ENCODE data around the gene LAMB1. TPM values are rescaled to one million over a fixed set of nuclear protein-coding genes. Genes with fewer than 3 reads are reported as not detected.

The LAMB1 gene
- total RNA-seq, 2 experiments from 2014 or later: 0.16 TPM; not detected in 1

- no peaks in the 10 kb centered on the region for H3K36me3 Mint-ChIP-seq (ENCODE audit: low read depth)
- H3K4me3 Mint-ChIP-seq: no peak overlapping the region
- CTCF ChIA-PET: no interaction called here
- no peak overlapping the region for H3K27ac Mint-ChIP-seq
- H3K27me3 Mint-ChIP-seq: peaks cover 20% of the 10 kb centered on the region
- POLR2A ChIA-PET: no interaction called here
- H3K4me1 Mint-ChIP-seq: no peaks in the 10 kb centered on the region
- DNase-seq: no peak
- no peaks in the 10 kb centered on the region for H3K9me3 Mint-ChIP-seq (ENCODE audit: low read depth)
- intact Hi-C loops (cut with DNase I, micrococcal nuclease): no loop called here
- ATAC-seq: no peak
Measured at GRCh38 chr7:107995184-107996071, 7.5 kb downstream of the LAMB1 start.

- POLR2A ChIA-PET: interaction anchor here (0.6 kb wide), 1 partner anchor 10 kb away, joined by 4 read pairs; no protein-coding TSS in a partner anchor
- Mint-ChIP-seq H3K27ac (no peak overlapping the region), H3K27me3 (peaks cover 22% of the 10 kb centered on the region)
Measured at GRCh38 chr7:107994421-107995030, 8.4 kb downstream of the LAMB1 start.

GRCh38 chr7:107993891-107994291, 9.1 kb downstream of the LAMB1 start:
- intact Hi-C loops (cut with DNase I, micrococcal nuclease): no loop called here
- no peak overlapping the region for H3K4me3 Mint-ChIP-seq
- POLR2A ChIA-PET: interaction anchor here (0.6 kb wide), 1 partner anchor 10 kb away, joined by 4 read pairs; no protein-coding TSS in a partner anchor

More at GRCh38 chr7:107994421-107995030, 8.4 kb downstream of the LAMB1 start:
- no peaks in the 10 kb centered on the region for H3K4me1 Mint-ChIP-seq
- no peaks in the 10 kb centered on the region for H3K9me3 Mint-ChIP-seq (ENCODE audit: low read depth)
- CTCF ChIA-PET: interaction anchor here (1.1 kb wide), 1 partner anchor 11 kb away, joined by 3 read pairs; no protein-coding TSS in a partner anchor
- ATAC-seq: no peak
- DNase-seq: no peak
- H3K36me3 Mint-ChIP-seq (ENCODE audit: low read depth): no peaks in the 10 kb centered on the region
- intact Hi-C loops (cut with DNase I, micrococcal nuclease): no loop called here
- no peak overlapping the region for H3K4me3 Mint-ChIP-seq

GRCh38 chr7:107989618-107990373, 13.2 kb downstream of the LAMB1 start:
- no peak for DNase-seq
- Mint-ChIP-seq H3K4me3 (no peak overlapping the region), H3K27me3 (peaks cover 26% of the 10 kb centered on the region), H3K4me1 (no peaks in the 10 kb centered on the region), H3K36me3 (ENCODE audit: low read depth) (no peaks in the 10 kb centered on the region), H3K27ac (no peak overlapping the region), H3K9me3 (ENCODE audit: low read depth) (no peaks in the 10 kb centered on the region)
- intact Hi-C loops (cut with DNase I, micrococcal nuclease): no loop called here
- ChIA-PET CTCF (interaction anchor here (0.6 kb wide), 1 partner anchor 133 kb away, joined by 3 read pairs; no protein-coding TSS in a partner anchor), POLR2A (no interaction called here)
- ATAC-seq: no peak

More at GRCh38 chr7:107993891-107994291, 9.1 kb downstream of the LAMB1 start:
- CTCF ChIA-PET: interaction anchor here (0.5 to 1.1 kb wide), 2 partner anchors 10 to 614 kb away, joined by 3 read pairs; no protein-coding TSS in a partner anchor
- Mint-ChIP-seq H3K36me3 (ENCODE audit: low read depth) (no peaks in the 10 kb centered on the region), H3K4me1 (no peaks in the 10 kb centered on the region), H3K27me3 (peaks cover 20% of the 10 kb centered on the region), H3K9me3 (ENCODE audit: low read depth) (no peaks in the 10 kb centered on the region), H3K27ac (no peak overlapping the region)
- no peak for ATAC-seq
- no peak for DNase-seq

GRCh38 chr7:107982918-107983389, 20.0 kb downstream of the LAMB1 start:
- no peaks in the 10 kb centered on the region for H3K36me3 Mint-ChIP-seq (ENCODE audit: low read depth)
- POLR2A ChIA-PET: no interaction called here
- H3K4me3 Mint-ChIP-seq: no peak overlapping the region
- DNase-seq: no peak
- intact Hi-C loops (cut with DNase I, micrococcal nuclease): no loop called here
- no peaks in the 10 kb centered on the region for H3K4me1 Mint-ChIP-seq
- H3K9me3 Mint-ChIP-seq (ENCODE audit: low read depth): no peaks in the 10 kb centered on the region
- H3K27me3 Mint-ChIP-seq: peaks cover 11% of the 10 kb centered on the region
- CTCF ChIA-PET: interaction anchor here (0.7 to 1.7 kb wide), 5 partner anchors 10 to 804 kb away, joined by 3 to 6 read pairs (median 3); no protein-coding TSS in a partner anchor
- no peak for ATAC-seq
- no peak overlapping the region for H3K27ac Mint-ChIP-seq

- no peaks in the 10 kb centered on the region for H3K4me1 Mint-ChIP-seq
- H3K4me3 Mint-ChIP-seq: no peak overlapping the region
- no peak overlapping the region for H3K27ac Mint-ChIP-seq
- DNase-seq (no peak), ATAC-seq (no peak)
- intact Hi-C loops (cut with DNase I, micrococcal nuclease): no loop called here
- ChIA-PET CTCF (interaction anchor here (0.7 to 1.7 kb wide), 4 partner anchors 9 to 803 kb away, joined by 3 to 6 read pairs (median 4); no protein-coding TSS in a partner anchor), POLR2A (no interaction called here)
- H3K9me3 Mint-ChIP-seq (ENCODE audit: low read depth): no peaks in the 10 kb centered on the region
- no peaks in the 10 kb centered on the region for H3K36me3 Mint-ChIP-seq (ENCODE audit: low read depth)
- H3K27me3 Mint-ChIP-seq: peaks cover 9% of the 10 kb centered on the region
Measured at GRCh38 chr7:107982042-107982840, 20.7 kb downstream of the LAMB1 start.

GRCh38 chr7:107981466-107981865, 21.5 kb downstream of the LAMB1 start:
- H3K27ac Mint-ChIP-seq: no peak overlapping the region
- no peaks in the 10 kb centered on the region for H3K36me3 Mint-ChIP-seq (ENCODE audit: low read depth)
- intact Hi-C loops (cut with DNase I, micrococcal nuclease): no loop called here
- H3K27me3 Mint-ChIP-seq: peaks cover 5% of the 10 kb centered on the region
- no peaks in the 10 kb centered on the region for H3K9me3 Mint-ChIP-seq (ENCODE audit: low read depth)
- ChIA-PET POLR2A (no interaction called here), CTCF (interaction anchor here (0.6 to 1.3 kb wide), 2 partner anchors 9 to 69 kb away, joined by 4 read pairs; no protein-coding TSS in a partner anchor)
- DNase-seq (no peak), ATAC-seq (no peak)
- no peak overlapping the region for H3K4me3 Mint-ChIP-seq
- H3K4me1 Mint-ChIP-seq: no peaks in the 10 kb centered on the region

GRCh38 chr7:107980671-107981190, 22.2 kb downstream of the LAMB1 start:
- peaks cover 5% of the 10 kb centered on the region for H3K27me3 Mint-ChIP-seq
- H3K4me1 Mint-ChIP-seq: no peaks in the 10 kb centered on the region
- H3K4me3 Mint-ChIP-seq: no peak overlapping the region
- H3K27ac Mint-ChIP-seq: no peak overlapping the region
- POLR2A ChIA-PET: no interaction called here
- ATAC-seq (no peak), DNase-seq (no peak)
- H3K36me3 Mint-ChIP-seq (ENCODE audit: low read depth): no peaks in the 10 kb centered on the region
- intact Hi-C loops (cut with DNase I, micrococcal nuclease): no loop called here
- H3K9me3 Mint-ChIP-seq (ENCODE audit: low read depth): no peaks in the 10 kb centered on the region
- CTCF ChIA-PET: no interaction called here

- Mint-ChIP-seq H3K4me1 (no peaks in the 10 kb centered on the region), H3K27me3 (peaks cover 5% of the 10 kb centered on the region), H3K36me3 (ENCODE audit: low read depth) (no peaks in the 10 kb centered on the region), H3K27ac (no peak overlapping the region), H3K9me3 (ENCODE audit: low read depth) (no peaks in the 10 kb centered on the region), H3K4me3 (no peak overlapping the region)
- no peak for ATAC-seq
- POLR2A ChIA-PET: no interaction called here
- no peak for DNase-seq
- intact Hi-C loops (cut with DNase I, micrococcal nuclease): no loop called here
- CTCF ChIA-PET: no interaction called here
Measured at GRCh38 chr7:107980171-107980570, 22.8 kb downstream of the LAMB1 start.

- no peak for DNase-seq
- POLR2A ChIA-PET: no interaction called here
- no peaks in the 10 kb centered on the region for H3K4me1 Mint-ChIP-seq
- peaks cover 4% of the 10 kb centered on the region for H3K27me3 Mint-ChIP-seq
- no peaks in the 10 kb centered on the region for H3K36me3 Mint-ChIP-seq (ENCODE audit: low read depth)
- no peak overlapping the region for H3K27ac Mint-ChIP-seq
- no peaks in the 10 kb centered on the region for H3K9me3 Mint-ChIP-seq (ENCODE audit: low read depth)
- CTCF ChIA-PET: no interaction called here
- intact Hi-C loops (cut with DNase I, micrococcal nuclease): no loop called here
- H3K4me3 Mint-ChIP-seq: no peak overlapping the region
- ATAC-seq: no peak
Measured at GRCh38 chr7:107978815-107979408, 24.0 kb downstream of the LAMB1 start.
